GM12872 (cell line): ENCODE measurements around the gene COL8A2.

ENCODE experiments used
- TF ChIP-seq, protein P1 (sequence below): IDR thresholded peaks from 3 replicates; pipeline ENCODE4 v1.5.1; 2011; ENCODE audit warnings: low read depth, mild to moderate bottlenecking, low read length, moderate library complexity; ENCODE audit not compliant: insufficient read depth

COL8A2 gene

DNA sequence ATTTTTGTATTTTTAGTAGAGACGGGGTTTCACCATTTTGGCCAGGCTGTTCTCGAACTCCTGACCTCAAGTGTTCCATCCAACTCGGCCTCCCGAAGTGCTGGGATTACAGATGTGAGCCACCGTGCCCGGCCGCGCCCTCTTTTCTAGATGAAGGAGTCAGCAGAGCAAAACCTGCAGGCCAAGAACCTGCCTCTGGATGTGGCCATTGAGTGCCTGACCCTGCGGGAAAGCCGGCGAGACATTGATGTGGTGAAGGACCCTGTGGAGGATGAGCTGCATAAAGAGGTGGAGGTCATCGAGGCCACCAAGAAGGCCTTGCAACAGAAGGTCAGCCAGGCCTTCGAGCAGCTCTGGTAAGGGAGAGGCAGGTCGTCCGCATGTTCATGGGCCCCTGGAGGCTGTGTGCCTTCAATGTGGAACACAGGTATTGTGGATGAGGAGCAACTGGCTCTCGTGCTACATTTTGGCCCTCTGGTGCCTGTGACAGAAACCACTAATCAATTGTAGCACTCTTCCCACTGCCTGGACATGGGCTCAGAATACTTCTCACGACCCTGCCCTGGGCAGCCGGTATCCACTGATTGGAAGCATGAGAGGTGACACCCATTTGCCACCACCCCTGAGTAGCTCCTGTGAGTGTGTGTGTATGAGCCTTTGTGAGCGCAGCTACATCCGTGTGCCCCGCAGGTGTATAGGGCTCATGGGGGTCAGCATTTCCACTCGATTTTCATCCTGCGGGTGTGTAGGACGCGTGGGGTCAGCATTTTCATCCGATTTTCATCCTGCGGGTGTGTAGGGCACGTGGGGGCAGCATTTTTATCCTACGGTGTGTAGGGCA, 39.1 kb downstream of the COL8A2 start:
- TF ChIP-seq, protein P1, sequence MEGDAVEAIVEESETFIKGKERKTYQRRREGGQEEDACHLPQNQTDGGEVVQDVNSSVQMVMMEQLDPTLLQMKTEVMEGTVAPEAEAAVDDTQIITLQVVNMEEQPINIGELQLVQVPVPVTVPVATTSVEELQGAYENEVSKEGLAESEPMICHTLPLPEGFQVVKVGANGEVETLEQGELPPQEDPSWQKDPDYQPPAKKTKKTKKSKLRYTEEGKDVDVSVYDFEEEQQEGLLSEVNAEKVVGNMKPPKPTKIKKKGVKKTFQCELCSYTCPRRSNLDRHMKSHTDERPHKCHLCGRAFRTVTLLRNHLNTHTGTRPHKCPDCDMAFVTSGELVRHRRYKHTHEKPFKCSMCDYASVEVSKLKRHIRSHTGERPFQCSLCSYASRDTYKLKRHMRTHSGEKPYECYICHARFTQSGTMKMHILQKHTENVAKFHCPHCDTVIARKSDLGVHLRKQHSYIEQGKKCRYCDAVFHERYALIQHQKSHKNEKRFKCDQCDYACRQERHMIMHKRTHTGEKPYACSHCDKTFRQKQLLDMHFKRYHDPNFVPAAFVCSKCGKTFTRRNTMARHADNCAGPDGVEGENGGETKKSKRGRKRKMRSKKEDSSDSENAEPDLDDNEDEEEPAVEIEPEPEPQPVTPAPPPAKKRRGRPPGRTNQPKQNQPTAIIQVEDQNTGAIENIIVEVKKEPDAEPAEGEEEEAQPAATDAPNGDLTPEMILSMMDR: no peak

DNA sequence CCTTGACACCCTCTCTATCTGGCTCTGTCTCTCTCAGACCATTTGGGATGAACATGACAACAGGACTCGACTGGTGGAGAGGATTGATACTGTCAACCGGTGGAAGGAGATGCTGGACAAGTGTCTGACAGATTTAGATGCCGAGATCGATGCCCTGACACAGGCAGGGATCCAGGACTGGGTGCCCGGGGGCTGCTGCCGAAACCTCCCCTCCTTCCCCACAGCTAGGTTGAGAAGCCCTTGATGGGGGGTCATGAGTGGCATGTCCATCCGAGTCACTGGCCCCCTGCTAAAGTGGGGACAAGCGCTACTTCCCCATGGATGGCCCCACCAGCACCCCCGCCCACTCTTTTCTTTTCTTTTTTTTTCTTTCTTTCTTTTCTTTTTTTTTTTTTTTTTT, 39.9 kb downstream of the COL8A2 start:
- TF ChIP-seq, protein P1: no peak

GRCh38 chr1:36084497-36085115, 40.4 kb downstream of the COL8A2 start:
- TF ChIP-seq, protein P1: no peak

GRCh38 chr1:36083635-36084496, 41.2 kb downstream of the COL8A2 start, which contains the start of gene TEKT2:
TEKT2 (plus strand) TSS chr1:36084094; CDS start chr1:36084922, 828 bp downstream.
- TF ChIP-seq, protein P1: no peak

DNA sequence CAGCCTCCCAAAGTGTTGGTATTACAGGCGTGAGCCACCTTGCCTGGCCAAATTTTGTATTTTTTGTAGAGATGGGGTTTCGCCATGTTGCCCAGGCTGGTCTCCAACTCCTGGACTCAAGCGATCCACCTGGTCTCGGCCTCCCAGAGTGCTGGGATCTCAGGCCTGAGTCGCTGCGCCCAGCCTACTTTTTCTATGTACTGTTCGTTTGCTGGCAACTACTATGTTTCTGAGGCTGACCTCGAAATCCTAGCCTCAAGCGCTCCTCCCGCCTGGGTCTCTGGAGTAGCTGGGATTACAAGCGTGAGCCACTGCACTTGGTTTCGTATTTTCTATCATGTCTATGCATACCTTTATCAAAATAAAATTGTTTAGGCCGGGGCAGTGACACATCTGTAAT, 41.8 kb downstream of the COL8A2 start:
- TF ChIP-seq, protein P1: no peak

DNA sequence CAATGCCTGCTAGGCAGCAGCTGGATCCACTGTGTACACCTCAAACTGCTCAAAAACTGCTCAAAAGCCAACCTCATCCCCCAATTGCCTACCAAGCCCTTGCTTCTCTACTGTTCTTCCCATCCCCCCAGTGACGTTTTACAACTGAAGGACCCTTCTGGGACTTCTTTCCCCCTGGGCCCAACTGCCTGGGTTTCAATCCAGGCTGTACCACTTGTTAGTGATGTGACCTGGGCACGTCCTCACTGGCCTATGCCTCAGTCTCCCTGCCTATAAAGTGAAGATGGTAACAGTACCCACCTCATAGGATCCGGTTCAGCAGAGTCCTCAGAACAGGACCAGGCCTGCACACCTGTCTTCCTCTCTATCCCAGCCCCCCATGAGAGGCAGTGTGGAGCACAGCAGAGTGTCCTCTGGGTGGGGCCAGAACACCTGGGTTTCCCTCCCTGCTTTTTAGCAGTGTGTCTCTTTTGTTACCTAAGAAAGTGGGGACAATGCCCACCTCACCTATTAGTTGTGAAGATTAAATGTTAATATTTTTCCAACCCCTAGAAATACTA, 43.0 kb downstream of the COL8A2 start:
- TF ChIP-seq, protein P1: no peak
